ENCODE measurements around the gene LRRC32. TPM values are rescaled to one million over a fixed set of nuclear protein-coding genes. Genes with fewer than 3 reads are reported as not detected.

The LRRC32 gene
- total RNA-seq, 1 donor from 2014 or later, result 66.3 TPM

- H3K9me3 ChIP-seq, result no peaks in the 10 kb centered on the region
- H3K36me3 ChIP-seq, result no peaks in the 10 kb centered on the region
- H3K4me3 ChIP-seq, result no peak overlapping the region
- DNase-seq (ENCODE audit: extremely low spot score in 2 of 2), result no peak
- no peaks in the 10 kb centered on the region for H3K27me3 ChIP-seq
- peaks cover 10% of the 10 kb centered on the region for H3K4me1 ChIP-seq
- intact Hi-C loops (cut with DNase I), result no loop called here
- H3K27ac ChIP-seq, result no peak overlapping the region
- TF ChIP-seq POLR2A (IDR thresholded peaks at IDR 0.05), result no peak
- TF ChIP-seq POLR2AphosphoS5 (IDR thresholded peaks at IDR 0.05; ENCODE audit: insufficient read depth in 1 of 2, low read depth in 1 of 2), result no peak
- TF ChIP-seq CTCF (IDR thresholded peaks at IDR 0.05), result no peak
These were observed 46.8 kb upstream of the LRRC32 start for GRCh38 chr11:76717369-76717768.

GRCh38 chr11:76716268-76716667 lies 45.7 kb upstream of the LRRC32 start:
- Histone ChIP-seq H3K36me3 (no peaks in the 10 kb centered on the region), H3K27me3 (no peaks in the 10 kb centered on the region), H3K4me3 (no peak overlapping the region), H3K9me3 (no peaks in the 10 kb centered on the region), H3K4me1 (peaks cover under 1% of the 10 kb centered on the region), H3K27ac (no peak overlapping the region)
- intact Hi-C loops (cut with DNase I), result no loop called here
- DNase-seq (ENCODE audit: extremely low spot score in 2 of 2), result no peak
- TF ChIP-seq POLR2A (IDR thresholded peaks at IDR 0.05) (no peak), CTCF (IDR thresholded peaks at IDR 0.05) (no peak), POLR2AphosphoS5 (IDR thresholded peaks at IDR 0.05; ENCODE audit: insufficient read depth in 1 of 2, low read depth in 1 of 2) (no peak)

- no peak for DNase-seq (ENCODE audit: extremely low spot score in 2 of 2)
- H3K27ac ChIP-seq, result no peak overlapping the region
- no peaks in the 10 kb centered on the region for H3K36me3 ChIP-seq
- no peak for TF ChIP-seq POLR2A (IDR thresholded peaks at IDR 0.05)
- no peak for TF ChIP-seq POLR2AphosphoS5 (IDR thresholded peaks at IDR 0.05; ENCODE audit: insufficient read depth in 1 of 2, low read depth in 1 of 2)
- TF ChIP-seq CTCF (IDR thresholded peaks at IDR 0.05), result no peak
- H3K4me3 ChIP-seq, result no peak overlapping the region
- H3K27me3 ChIP-seq, result no peaks in the 10 kb centered on the region
- H3K4me1 ChIP-seq, result peaks cover 15% of the 10 kb centered on the region
- no peaks in the 10 kb centered on the region for H3K9me3 ChIP-seq
- intact Hi-C loops (cut with DNase I), result no loop called here
These were observed 43.9 kb upstream of the LRRC32 start for GRCh38 chr11:76714493-76714892.

GRCh38 chr11:76713499-76713898 lies 43.0 kb upstream of the LRRC32 start:
- peaks cover 19% of the 10 kb centered on the region for H3K4me1 ChIP-seq
- intact Hi-C loops (cut with DNase I), result no loop called here
- no peaks in the 10 kb centered on the region for H3K27me3 ChIP-seq
- H3K27ac ChIP-seq, result no peak overlapping the region
- no peak overlapping the region for H3K4me3 ChIP-seq
- DNase-seq (ENCODE audit: extremely low spot score in 2 of 2), result no peak
- no peaks in the 10 kb centered on the region for H3K36me3 ChIP-seq
- no peaks in the 10 kb centered on the region for H3K9me3 ChIP-seq
- TF ChIP-seq POLR2A (IDR thresholded peaks at IDR 0.05) (no peak), POLR2AphosphoS5 (IDR thresholded peaks at IDR 0.05; ENCODE audit: insufficient read depth in 1 of 2, low read depth in 1 of 2) (no peak), CTCF (IDR thresholded peaks at IDR 0.05) (no peak)

GRCh38 chr11:76712125-76712524 lies 41.6 kb upstream of the LRRC32 start:
- H3K9me3 ChIP-seq, result no peaks in the 10 kb centered on the region
- peaks cover 19% of the 10 kb centered on the region for H3K4me1 ChIP-seq
- H3K27ac ChIP-seq, result no peak overlapping the region
- H3K36me3 ChIP-seq, result no peaks in the 10 kb centered on the region
- H3K4me3 ChIP-seq, result no peak overlapping the region
- no peak for DNase-seq (ENCODE audit: extremely low spot score in 2 of 2)
- no peaks in the 10 kb centered on the region for H3K27me3 ChIP-seq
- TF ChIP-seq CTCF (IDR thresholded peaks at IDR 0.05), result no peak
- TF ChIP-seq POLR2A (IDR thresholded peaks at IDR 0.05), result no peak
- no peak for TF ChIP-seq POLR2AphosphoS5 (IDR thresholded peaks at IDR 0.05; ENCODE audit: insufficient read depth in 1 of 2, low read depth in 1 of 2)
- intact Hi-C loops (cut with DNase I), result no loop called here

Measured in vagina (tissue), 2 donors.